ENCODE results near the gene DSCAML1.
"Not testable (repeated sequence)": the region's sequence is repeated elsewhere in the genome, so short reads cannot be mapped to it uniquely, and the experiment has no call there.

DSCAML1 gene

DNA sequence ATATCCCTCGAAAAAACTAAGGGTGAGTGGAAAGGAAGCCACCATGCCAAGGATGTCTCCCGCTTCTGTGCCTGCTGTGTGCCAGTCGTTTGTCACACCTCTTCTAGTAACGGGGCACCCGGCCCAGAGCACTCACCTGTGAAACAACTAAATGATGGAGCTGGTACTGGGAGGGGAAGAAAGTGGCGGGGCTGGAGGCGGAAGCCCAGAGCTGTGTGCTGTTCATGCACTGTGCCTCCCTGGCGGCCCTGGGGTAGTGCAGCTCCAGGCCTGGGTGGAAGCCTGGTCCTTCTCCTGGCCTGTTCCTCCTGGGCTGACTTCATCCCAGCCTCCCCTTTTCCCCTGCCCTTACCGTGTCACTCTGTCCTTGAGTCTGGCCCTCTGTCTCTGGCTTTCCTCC lies 339.2 kb downstream of the DSCAML1 start:
- no peak for DNase-seq (ENCODE audit: low read depth)
- H3K4me3 ChIP-seq (ENCODE audit: low read depth, low read length): no peak overlapping the region
- TF ChIP-seq, protein P1, sequence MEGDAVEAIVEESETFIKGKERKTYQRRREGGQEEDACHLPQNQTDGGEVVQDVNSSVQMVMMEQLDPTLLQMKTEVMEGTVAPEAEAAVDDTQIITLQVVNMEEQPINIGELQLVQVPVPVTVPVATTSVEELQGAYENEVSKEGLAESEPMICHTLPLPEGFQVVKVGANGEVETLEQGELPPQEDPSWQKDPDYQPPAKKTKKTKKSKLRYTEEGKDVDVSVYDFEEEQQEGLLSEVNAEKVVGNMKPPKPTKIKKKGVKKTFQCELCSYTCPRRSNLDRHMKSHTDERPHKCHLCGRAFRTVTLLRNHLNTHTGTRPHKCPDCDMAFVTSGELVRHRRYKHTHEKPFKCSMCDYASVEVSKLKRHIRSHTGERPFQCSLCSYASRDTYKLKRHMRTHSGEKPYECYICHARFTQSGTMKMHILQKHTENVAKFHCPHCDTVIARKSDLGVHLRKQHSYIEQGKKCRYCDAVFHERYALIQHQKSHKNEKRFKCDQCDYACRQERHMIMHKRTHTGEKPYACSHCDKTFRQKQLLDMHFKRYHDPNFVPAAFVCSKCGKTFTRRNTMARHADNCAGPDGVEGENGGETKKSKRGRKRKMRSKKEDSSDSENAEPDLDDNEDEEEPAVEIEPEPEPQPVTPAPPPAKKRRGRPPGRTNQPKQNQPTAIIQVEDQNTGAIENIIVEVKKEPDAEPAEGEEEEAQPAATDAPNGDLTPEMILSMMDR (IDR thresholded peaks at IDR 0.05; ENCODE audit: control insufficient read depth, extremely low read depth, insufficient read depth): no peak

DNA sequence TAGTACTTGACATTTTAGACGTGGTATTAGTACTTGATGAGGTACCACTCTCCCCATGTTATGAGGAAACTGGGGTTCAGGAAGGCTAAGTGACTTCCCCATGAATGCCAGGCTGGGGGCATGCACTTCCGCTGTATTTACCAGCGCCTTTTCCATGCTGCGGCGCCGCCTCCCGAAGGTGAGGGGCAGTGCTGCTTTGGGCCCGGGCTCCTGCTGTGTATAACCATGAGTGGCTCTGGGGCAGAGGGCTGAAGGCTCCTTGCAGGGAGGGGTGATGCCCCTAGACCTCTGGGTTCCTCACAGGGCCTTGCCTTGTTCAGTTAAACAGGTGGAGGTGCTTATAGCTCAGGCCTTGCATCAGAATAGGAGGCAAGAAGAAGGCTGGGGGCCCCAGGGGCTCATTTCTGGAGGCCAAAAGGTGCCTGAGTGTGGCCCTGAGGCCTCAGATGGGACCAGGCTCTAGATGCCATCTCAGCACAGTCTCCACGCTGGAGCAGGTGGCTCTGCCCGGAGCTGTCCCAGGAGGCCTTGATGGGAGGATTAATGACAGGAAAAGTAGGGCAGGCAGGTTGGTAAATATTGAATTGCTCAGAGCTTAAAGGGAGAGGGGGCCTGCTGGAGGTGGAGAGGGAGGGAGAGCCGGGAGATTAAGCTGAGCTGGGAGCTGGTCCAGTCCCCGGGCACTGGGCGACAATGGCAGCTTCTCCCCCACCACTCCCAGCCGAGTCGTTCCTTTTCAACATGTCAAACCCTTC lies 339.8 kb downstream of the DSCAML1 start:
- no peak for DNase-seq (ENCODE audit: low read depth)
- H3K4me3 ChIP-seq (ENCODE audit: low read depth, low read length): no peak overlapping the region
- TF ChIP-seq, protein P1 (IDR thresholded peaks at IDR 0.05; ENCODE audit: control insufficient read depth, extremely low read depth, insufficient read depth): no peak

DNA sequence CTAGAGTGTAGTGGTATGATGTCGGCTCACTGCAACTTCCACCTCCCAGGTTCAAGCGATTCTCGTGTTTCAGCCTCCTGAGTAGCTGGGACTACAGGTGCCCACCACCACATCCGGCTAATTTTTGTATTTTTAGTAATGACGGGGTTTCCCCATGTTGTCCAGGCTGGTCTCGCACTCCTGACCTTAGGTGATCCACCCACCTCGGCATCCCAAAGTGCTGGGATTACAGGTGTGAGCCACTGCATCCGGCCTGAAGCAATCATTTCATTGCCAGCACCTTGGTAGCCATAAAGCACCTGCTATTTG lies 340.3 kb downstream of the DSCAML1 start:
- not testable (repeated sequence) for H3K4me3 ChIP-seq (ENCODE audit: low read depth, low read length)

DNA sequence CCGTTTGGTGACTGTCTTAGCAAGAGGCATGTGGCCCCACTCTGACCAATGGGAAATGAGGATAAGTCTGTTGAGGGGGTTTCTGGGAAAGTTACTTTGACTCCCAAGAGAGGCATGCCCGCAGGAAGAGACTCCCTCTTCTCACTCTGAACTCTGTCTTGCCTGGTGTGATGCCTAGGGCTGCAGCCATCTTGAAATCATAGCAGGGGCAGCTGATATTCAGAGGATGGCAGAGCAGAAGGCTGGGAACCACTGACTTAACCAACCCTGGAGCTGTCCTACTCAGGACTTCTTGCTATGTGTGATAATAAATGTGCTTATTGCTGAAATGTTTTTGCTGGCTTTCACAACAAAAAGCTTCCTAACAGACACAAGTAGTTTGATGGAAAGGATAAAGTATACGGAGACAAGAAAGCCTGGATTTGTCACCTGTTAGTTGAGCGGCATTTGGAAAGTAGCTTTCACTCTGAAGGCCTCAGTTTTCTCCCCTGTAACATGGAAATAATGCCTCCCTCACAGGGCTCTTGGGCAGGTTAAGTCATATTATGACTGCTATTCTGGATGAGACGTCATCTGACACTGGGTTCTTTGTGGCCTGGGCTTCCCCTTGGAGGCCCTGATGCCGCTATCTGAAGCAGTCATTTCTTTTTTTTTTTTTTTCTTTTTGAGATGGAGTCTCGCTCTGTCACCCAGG lies 340.8 kb downstream of the DSCAML1 start:
- no peak for DNase-seq (ENCODE audit: low read depth)
- TF ChIP-seq, protein P1 (IDR thresholded peaks at IDR 0.05; ENCODE audit: control insufficient read depth, extremely low read depth, insufficient read depth): no peak
- H3K4me3 ChIP-seq (ENCODE audit: low read depth, low read length): no peak overlapping the region

More for the DNA sequence above, 340.3 kb downstream of the DSCAML1 start:
- not testable (repeated sequence) for DNase-seq (ENCODE audit: low read depth)

DNA sequence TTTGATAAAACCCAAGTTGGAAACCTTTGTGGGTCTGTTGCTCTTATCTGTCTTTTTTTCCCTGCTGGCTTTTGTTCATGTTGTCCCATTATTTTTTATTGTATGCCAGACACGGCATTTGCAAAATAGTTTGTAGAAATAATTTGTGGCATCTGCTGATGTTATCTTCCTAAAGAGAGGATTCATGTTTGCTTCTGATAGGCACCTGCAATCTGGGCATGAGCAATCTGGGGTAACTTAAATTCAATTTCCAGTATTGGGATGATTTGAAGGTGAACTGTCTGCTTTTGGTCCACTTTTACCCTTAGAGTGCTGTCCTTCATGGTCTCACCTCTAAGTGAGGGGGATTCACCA lies 342.5 kb downstream of the DSCAML1 start:
- no peak overlapping the region for H3K4me3 ChIP-seq (ENCODE audit: low read depth, low read length)
- DNase-seq (ENCODE audit: low read depth): no peak
- TF ChIP-seq, protein P1 (IDR thresholded peaks at IDR 0.05; ENCODE audit: control insufficient read depth, extremely low read depth, insufficient read depth): no peak

DNA sequence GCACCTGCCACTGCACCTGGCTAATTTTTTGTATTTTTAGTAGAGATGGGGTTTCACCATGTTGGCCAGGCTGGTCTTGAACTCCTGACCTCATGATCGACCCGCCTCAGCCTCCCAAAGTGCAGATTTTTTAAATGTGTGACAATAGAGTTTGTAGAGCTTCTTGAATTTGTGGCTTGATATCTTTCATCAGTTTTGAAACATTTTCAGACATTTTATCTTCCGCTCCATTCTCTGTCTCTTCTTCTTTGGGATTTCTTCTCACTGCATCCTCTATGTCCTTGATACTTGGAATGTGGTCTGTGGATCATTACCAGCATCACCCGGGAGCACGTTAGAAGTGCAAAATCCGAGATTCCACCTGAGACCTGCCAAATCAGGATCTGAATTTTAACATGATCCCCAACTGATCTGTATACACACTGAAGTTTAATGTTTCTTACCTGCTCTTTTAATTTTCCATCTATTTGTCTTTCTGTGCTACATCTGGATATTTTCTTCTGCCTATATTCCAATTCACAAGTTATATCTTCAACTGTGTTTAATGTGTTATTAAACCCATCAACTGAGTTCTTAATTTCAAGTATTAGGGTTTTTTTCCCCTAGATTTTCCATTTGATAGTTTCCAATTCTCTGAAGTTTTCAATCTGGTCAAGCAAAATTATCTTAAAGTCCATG lies 343.0 kb downstream of the DSCAML1 start:
- no peak for DNase-seq (ENCODE audit: low read depth)
- H3K4me3 ChIP-seq (ENCODE audit: low read depth, low read length): no peak overlapping the region
- TF ChIP-seq, protein P1 (IDR thresholded peaks at IDR 0.05; ENCODE audit: control insufficient read depth, extremely low read depth, insufficient read depth): no peak

DNA sequence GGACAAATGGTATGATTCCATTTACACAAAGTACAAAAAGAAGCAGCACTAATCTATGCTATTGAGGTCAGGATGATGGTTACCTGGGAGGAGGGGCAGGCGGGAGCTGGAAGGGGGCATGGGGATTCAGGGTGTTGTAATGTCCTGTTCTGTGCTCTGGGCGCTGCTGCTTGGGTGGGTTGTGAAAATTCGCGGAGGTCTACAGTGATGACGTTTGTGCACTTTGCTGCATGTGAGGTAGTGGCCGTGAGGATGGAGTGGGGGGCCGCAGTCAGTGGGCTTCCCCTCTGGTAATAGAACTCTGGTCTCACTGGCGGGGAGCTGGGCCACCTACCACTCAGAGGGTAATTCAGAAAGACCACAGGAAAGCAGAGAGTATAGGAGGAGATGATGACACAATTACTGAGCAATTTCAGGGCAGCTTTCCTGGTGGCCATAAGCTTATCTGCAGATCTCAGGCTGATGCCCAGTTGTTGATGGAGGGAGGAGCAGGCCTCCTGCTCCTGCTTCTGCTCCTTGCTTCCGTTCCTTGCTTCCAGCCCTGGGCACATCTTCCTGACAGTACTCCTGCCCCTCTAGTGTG lies 347.8 kb downstream of the DSCAML1 start:
- no peak for DNase-seq (ENCODE audit: low read depth)
- TF ChIP-seq, protein P1 (IDR thresholded peaks at IDR 0.05; ENCODE audit: control insufficient read depth, extremely low read depth, insufficient read depth): no peak
- no peak overlapping the region for H3K4me3 ChIP-seq (ENCODE audit: low read depth, low read length)
